GM19467 (cell line): Measurements from ENCODE around the gene PRR36.
"Not testable (repeated sequence)": the region's sequence is repeated elsewhere in the genome, so short reads cannot be mapped to it uniquely, and the experiment has no call there.

Source experiments
- ATAC-seq: cut with Tn5 transposase; IDR thresholded peaks from one replicate; pipeline ENCODE4 v1.9.1; 2021; ENCODE audit warnings: mild to moderate bottlenecking, moderate library complexity; ENCODE audit not compliant: unreplicated experiment

Gene PRR36

DNA sequence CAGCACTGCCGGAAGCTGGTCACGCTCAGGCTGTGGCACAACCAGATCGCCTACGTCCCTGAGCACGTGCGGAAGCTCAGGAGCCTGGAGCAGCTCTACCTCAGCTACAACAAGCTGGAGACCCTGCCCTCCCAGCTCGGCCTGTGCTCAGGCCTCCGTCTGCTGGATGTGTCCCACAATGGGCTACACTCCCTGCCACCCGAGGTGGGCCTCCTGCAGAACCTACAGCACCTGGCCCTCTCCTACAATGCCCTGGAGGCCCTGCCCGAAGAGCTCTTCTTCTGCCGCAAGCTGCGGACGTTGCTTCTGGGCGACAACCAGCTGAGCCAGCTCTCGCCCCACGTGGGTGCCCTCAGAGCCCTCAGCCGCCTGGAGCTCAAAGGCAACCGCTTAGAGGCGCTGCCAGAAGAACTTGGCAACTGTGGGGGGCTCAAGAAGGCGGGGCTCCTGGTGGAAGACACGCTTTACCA is 26.2 kb upstream of the PRR36 start:
- no peak for ATAC-seq

DNA sequence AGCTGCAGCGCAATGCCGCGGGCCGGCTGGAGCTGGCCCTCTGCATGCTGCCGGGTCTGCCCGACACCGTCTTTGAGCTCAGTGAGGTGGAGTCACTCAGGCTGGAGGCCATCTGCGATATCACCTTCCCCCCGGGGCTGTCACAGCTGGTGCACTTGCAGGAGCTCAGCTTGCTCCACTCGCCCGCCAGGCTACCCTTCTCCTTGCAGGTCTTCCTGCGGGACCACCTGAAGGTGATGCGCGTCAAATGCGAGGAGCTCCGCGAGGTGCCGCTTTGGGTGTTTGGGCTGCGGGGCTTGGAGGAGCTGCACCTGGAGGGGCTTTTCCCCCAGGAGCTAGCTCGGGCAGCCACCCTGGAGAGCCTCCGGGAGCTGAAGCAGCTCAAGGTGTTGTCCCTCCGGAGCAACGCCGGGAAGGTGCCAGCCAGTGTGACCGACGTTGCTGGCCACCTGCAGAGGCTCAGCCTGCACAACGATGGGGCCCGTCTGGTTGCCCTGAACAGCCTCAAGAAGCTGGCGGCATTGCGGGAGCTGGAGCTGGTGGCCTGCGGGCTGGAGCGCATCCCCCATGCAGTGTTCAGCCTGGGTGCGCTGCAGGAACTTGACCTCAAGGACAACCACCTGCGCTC is 25.7 kb upstream of the PRR36 start:
- no peak for ATAC-seq

DNA sequence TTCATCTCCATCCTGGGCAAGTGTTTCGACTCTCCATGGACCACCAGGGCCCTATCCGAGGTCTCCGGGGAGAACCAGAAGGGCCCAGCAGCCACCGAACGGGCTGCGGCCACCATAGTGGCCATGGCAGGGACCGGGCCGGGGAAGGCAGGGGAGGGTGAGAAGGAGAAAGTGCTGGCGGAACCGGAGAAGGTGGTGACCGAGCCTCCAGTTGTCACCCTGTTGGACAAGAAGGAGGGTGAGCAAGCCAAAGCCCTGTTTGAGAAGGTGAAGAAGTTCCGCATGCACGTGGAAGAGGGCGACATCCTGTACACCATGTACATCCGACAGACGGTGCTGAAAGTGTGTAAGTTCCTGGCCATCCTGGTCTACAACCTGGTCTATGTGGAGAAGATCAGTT is 24.8 kb upstream of the PRR36 start:
- no peak for ATAC-seq

DNA sequence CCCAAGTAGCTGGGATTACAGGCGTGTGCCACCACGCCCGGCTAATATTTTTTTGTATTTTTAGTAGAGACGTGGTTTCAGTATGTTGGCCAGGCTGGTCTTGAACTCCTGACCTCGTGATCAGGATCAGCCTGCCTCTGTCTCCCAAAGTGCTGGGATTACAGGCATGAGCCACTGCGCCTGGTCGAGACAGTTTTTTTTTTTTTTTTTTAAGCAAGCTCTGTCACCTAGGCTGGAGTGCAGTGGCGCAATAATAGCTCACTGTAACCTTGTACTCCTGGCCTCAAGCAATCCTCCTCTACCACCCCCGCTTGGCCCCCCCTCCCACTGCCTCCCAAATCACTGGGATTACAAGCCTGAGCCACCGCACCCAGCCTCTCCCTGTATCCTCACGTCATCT is 23.1 kb upstream of the PRR36 start:
- ATAC-seq, result no peak

DNA sequence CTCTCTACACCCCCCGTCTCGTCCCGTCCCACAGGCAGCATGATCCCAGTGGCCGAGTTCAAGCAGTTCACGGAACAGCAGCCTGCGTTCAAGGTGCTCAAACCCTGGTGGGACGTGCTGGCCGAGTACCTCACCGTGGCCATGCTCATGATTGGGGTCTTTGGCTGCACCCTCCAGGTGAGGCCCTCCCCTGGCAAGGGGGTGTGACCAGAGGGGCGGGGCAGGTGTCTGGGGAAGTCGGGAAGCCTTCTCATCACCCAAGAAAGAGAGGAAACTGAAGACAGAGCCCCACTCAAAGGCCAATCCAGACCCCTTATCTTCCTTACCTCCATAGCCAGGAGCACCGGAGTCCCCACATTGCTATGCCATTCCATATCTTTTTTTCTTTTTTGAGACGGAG is 21.4 kb upstream of the PRR36 start:
- ATAC-seq, result no peak

DNA sequence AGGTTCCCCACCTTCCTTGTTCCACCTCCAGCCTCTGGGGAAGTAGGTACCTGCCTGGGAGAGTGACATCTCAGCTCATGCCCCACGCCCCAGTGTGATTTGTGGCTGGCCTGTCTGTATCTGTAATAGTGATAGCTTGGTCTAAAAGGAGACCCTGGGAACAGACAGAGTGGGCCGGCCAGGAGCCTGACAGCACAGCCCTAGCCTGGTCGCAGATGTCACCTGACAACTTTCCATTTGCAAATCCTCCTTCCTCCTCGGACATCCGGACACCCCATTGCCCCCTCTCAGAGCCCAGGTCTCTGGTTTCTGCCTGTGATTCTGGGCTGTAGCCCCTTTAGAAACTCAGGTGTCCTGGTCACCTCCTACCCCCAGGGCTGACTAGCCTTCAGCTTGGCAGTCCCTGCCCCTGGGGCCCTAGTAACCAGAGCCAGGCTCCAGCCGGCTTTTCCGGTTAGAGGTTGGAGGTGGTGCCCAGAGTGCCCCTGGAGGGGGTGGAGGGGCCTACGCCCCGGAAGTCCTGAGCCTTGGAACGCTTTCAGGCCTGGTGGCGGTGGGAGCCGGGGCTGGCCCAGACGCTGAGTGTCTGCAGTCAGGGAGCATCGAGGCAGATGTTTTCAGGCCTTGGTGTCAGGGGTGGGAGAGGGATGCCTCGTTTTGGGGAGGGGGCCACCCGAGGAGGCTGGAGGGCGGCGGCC is 20.6 kb upstream of the PRR36 start:
- ATAC-seq, result no peak

DNA sequence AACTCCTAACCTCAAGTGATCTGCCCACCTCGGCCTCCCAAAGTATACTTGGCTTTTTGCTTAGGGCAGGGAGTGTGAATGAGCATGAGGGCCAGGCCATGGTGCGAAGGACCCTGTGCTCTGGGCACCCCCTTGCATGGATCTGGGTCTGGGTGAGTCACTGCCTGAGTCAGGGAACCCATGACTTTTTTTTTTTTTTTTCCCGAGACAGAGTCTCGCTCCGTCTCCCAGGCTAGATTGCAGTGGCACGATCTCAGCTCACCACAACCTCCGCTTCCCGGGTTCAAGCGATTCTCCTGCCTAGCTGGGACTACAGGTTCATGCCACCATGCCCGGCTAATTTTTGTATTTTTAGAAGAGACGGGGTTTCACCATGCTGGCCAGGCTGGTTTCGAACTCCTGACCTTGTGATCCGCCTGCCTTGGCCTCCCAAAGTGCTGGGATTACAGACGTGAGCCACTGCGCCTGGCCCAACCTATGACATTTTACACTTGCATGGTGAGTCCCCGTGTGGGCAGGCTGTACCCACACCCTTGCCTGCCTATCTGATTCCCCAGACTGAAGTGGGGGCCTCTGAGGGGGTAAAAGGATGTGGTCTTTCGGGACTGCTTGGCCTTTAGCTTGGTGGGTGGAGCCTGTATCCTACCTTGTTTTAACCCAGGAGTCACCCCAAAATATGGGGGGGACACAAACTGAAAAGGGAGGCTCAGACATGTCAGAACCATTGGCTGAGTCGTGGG is 19.3 kb upstream of the PRR36 start:
- not testable (repeated sequence) for ATAC-seq

DNA sequence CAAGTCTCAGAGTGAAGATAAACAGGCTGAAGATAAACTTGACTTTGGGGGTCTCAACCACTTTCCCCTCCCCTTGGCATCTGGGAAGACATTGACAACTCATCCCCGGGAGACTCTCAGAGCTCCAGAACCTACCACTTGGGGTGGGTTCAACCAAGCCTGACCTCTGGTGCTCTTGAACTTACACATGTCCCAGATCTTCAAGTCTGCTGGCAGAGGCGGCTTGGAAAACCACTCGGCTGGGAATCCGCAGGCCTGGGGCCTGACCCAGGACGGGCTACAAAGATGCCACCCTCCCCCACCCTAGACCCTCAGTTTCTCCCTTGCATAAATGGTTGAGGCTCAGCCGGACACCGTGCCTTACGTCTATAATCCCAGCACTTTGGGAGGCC is 14.6 kb upstream of the PRR36 start:
- ATAC-seq, result no peak

DNA sequence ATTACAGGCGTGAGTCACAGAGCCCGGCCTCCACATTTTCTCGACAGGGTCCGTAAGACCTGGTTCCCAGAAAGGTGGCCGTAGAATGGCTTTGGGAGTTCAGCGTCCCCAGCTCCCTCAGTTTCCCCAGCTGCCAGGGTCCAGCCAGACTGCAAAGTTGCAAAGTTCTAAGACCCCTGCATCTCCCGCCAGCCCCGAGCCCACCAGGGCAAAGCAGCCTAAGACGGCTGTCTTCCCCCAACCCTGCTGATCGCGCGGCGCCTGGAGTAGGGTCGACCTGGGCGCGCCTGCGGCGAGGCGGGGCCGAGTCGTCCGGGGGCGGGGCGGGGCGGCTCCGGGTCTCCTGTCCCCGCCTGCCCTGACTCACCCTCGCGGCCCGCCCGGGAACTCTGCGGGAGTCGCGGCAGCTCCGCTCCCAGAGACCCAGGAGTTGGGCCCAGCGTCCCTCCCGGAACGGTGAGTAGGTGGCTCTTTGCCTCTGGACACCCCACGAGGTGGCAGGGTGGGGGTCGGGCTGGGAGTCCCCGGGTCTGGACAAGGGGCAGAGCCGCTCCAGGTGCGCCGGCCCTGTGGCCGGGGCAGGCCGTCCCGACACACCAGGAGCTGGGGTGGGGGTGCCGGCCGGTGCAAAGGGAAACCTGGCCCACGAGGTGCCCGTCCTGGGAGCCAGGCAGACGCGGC is 14.1 kb upstream of the PRR36 start, which contains the start of gene LRRC8E:
Gene LRRC8E (plus strand): TSS at position 366 of the 681 bp plus-strand sequence. CDS start 7,094 bp downstream, outside the sequence.
- ATAC-seq, result no peak

DNA sequence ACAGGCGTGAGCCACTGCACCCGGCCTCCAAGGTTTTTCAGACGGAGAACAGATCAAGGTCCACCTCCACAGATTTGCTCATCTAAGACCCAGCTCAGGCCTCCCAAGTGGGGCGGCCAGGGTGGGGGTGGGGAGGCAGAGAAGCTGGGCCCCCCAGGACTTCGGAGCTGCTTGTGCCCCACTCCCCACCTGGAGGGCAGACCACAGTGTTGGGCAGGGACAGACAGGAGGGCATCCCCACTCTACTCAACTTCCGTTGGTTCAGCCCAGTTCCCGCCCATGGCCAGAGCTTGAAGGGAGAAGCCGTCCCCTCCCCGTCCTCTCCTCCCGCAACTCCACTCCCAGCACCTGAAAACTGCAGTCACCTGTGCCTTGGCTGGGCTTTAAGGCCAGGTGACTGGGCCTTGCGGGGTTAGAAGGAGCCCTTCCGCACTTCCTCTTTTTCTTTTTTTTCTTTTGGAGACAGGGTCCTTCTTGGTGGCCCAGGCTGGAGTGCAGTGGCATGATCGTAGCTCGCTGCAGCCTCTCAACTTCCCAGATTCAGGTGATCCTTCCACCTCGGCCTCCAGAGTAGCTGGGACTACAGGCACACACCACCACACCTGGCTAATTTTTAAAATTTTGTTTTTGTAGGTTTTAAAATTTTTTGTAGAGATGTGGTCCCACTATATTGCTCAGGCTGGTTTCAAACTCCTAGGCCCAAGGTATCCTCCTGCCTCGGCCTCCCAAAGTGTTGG is 13.4 kb upstream of the PRR36 start:
- ATAC-seq, result no peak

DNA sequence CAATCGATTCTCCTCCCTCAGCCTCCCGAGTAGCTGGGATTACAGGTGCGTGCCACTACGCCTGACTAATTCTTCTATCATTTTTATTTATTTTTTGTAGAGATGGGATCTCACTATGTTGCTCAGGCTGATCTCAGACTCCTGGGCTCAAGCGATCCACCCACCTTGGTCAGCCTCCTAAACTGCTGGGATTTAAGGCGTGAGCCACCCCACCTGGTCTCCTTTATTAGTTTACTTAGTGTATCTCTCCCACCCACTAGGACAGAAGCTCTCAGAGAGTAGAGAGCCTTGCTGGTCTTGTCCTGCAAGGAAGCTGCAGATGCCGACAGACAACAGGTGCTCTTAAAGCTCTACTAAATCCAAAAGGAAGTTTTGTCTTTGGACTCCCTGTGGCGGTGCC is 11.6 kb upstream of the PRR36 start:
- no peak for ATAC-seq

DNA sequence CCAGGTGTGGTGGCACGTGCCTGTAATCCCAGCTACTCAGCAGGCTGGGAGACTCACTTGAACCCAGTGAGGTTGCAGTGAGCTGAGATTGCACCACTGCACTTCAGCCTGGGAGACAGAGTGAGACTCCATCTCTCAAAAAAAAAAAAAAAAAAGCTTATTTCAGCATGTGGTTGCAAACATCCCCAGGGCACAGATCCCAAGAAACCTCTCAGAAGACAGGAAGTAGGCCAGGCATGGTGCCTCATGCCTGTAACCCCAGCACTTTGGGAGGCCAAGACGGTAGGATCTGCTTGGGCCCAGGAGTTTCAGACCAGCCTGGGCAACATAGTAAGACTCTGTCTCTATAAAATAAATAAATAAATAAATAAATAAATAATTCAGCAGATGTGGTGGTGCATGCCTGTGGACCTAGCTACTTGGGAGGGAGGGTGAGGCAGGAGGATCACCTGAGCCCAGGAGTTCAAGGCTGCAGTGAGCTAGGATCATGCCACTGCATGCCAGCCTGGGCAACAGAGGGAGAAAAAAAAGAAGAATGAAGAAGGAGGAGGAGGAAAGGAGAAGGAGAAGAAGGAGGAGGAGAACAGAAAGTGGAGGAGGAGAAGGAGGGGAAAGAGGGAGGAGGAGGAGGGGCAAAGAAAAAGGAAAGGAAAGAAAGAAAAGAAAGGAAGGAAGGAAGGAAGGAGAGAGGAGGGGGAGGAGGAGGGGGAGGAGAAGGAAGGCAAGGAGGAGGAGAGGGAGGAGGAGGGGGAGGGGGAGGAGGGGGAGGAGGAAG is 9.8 kb upstream of the PRR36 start:
- no peak for ATAC-seq

DNA sequence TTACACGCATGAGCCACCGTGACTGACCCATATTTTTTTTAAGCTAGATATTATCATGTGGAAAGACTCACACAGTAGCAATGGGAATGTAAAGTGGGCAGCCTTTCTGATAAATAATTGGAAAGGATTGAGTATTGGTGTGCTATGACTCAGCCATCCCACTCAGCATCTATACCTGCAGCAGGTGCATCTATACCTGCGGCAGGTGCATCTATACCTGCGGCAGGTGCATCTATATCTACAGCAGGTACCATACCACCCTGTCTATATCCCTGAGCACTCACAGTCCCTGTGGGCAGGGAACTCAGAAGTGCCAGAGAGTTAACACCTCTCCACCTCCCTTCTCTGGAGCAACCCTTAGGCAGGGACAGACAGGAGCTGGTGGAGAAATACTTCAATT is 8.9 kb upstream of the PRR36 start:
- no peak for ATAC-seq

DNA sequence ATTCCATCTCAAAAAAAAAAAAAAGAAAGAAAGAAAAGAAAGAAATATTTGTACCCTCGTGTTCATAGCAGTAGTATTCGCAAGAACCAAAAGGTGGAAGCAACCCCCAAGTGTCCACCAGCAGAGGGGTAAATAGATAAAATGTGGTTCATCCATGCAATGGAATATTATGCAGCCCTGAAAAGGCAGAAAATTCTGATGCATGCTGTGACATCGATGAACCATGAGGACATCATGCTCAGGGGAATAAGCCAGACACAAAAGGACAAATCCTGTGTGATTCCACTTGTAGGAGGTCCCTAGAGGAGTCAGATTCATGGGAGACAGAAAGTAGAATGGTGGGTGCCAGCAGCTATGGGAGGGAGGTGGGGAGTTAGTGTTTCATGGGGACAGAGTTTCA is 7.7 kb upstream of the PRR36 start:
- ATAC-seq, result no peak

DNA sequence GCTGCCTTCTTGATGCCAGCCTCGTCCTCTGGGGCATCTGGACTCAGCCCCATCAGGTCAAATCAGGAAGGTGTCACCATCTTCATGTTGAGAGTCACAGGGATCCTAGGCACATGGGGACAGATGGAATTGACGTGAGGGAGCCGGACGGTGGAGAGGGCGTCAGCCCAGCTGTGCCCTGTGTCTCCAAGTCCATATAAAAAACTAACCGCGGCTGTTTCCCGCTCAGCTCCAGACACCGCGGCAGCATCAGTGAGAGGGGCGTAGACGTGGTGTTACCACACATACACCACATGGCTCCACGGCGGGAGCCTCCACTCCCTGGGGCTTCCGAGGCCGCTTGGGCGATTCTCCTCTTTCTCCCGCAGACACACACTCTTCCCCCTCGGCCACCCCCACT is 5.6 kb upstream of the PRR36 start:
- no peak for ATAC-seq

DNA sequence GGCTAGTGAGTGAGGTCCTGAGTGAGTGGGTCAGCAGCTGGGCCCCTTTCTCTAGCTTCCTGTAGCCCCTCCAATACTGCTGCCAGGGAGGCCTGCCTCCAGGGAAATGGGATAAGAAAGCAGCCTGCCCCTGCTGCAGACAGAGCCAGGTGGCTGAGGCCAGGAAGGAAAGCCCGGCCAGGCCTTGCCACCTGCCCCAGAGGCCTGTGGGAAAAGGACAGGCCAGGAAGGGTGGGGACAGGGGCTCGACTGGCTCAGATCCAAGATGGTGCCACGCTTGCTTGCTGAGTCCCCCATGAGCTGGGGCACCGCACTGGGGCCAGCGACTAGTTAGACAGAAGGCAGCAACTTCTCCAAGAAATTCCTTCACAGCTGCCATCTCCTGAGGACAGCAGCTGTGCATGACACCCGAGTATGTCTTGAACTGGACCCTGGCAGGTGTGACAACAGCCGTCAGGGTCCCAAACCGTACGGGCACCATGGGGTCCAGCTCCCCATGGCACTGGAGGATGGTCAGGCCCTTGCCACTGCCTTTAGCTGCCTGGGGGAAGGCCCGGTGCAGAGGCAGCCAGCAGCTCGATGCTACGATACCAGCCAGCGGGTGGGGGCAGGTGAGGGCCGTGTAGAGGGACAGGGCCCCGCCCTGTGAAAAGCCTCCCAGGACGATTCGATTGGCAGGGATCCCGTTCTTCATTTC is 5.1 kb upstream of the PRR36 start:
- ATAC-seq, result no peak

DNA sequence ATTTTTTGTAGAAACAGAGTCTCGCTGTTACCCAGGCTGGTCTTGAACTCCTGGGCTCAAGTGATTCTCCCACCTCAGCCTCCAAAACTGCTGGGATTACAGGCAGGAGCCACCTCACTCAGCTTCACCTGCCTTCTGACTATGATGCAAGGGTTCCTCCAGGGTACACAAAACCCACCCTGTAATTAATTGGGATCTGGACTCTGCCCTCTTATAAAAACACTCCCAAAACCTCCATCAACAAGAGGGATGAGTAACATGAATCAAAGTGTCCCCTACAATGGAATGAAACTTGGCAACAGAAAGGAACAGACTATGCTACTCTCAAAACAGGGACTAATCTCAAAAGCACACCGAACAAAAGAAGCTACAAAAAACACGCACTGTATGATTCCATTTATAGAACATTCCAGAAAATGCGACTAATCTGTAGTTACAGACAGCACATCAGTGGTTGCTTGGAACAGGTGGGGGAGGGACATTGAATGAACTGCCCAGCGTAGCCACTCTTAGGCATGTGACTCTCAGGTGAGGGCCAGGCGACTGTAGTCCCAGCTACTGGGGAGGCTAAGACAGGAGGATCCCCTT is 3.2 kb upstream of the PRR36 start:
- no peak for ATAC-seq

DNA sequence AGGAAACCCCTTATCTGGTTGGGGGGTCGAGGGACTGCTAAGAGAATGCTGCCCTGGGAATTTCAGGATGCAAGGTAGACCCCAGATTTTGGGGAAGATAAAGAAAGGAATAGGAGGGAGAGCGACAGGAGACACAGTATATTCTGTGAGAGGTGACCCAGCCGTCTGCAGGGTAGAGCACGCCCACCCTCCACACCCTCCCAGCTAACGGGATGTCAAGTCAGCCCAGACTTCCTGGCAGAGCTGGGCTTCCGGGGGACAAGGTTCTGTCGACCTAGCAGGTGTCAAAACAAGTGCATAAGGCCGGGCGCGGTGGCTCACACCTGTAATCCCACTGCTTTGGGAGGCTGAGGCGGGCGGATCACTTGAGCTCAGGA is 695 bp upstream of the PRR36 start:
- ATAC-seq, result no peak
